ENCODE data around the gene LRRC34.

LRRC34 gene

GRCh38 chr3:169769287-169770181 is 43.2 kb downstream of the LRRC34 start, which contains the start of gene ACTRT3:
Gene ACTRT3, minus strand, starts transcription at chr3:169769561. Its CDS starts 41 bp downstream, at chr3:169769520.
- in situ Hi-C loops (cut with MboI; ENCODE audit: low sequenced_read_pairs) = no loop called here

GRCh38 chr3:169764882-169765612 is 47.7 kb downstream of the LRRC34 start, which contains the start of gene TERC:
Gene TERC, minus strand, starts transcription at chr3:169765060.
- in situ Hi-C loops (cut with MboI; ENCODE audit: low sequenced_read_pairs) = no loop called here

DNA sequence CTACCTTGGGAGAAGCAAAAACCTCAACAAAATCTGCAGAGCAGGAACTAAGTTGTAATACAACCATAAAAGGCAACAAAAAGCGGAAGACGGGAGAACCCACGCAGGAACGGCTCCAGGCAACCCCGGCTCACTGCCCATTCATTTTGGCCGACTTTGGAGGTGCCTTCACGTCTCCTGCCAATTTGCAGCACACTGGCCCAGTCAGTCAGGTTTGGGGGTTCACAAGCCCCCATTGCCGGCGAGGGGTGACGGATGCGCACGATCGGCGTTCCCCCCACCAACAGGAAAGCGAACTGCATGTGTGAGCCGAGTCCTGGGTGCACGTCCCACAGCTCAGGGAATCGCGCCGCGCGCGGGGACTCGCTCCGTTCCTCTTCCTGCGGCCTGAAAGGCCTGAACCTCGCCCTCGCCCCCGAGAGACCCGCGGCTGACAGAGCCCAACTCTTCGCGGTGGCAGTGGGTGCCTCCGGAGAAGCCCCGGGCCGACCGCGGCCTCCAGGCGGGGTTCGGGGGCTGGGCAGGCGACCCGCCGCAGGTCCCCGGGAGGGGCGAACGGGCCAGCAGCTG is 48.3 kb downstream of the LRRC34 start:
- in situ Hi-C loops (cut with MboI; ENCODE audit: low sequenced_read_pairs) = no loop called here

- in situ Hi-C loops (cut with MboI; ENCODE audit: low sequenced_read_pairs) = no loop called here
These were observed 52.2 kb downstream of the LRRC34 start for GRCh38 chr3:169760479-169760878.

DNA sequence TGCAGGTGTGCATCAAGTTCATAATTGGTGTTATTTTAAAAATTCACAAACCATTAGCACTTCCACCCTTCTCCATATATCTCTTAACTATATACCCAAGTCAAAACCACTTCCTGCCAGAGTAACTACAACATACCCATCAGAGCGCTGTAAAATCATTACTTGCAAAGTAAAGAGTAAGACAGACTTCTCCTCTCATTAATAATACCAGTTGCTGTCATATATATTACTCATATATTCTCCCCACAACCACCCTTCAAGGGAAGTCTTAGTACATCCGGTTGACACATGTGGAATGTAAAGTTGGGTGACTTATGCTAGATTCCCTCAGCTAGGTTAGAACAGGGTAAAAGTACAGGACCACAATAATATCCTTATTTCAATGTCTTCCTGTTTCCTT is 53.4 kb downstream of the LRRC34 start:
- in situ Hi-C loops (cut with MboI; ENCODE audit: low sequenced_read_pairs) = no loop called here

- in situ Hi-C loops (cut with MboI; ENCODE audit: low sequenced_read_pairs) = no loop called here
These were observed 54.2 kb downstream of the LRRC34 start for GRCh38 chr3:169758359-169758994.

- in situ Hi-C loops (cut with MboI; ENCODE audit: low sequenced_read_pairs) = no loop called here
These were observed 57.2 kb downstream of the LRRC34 start for GRCh38 chr3:169755488-169755887.

DNA sequence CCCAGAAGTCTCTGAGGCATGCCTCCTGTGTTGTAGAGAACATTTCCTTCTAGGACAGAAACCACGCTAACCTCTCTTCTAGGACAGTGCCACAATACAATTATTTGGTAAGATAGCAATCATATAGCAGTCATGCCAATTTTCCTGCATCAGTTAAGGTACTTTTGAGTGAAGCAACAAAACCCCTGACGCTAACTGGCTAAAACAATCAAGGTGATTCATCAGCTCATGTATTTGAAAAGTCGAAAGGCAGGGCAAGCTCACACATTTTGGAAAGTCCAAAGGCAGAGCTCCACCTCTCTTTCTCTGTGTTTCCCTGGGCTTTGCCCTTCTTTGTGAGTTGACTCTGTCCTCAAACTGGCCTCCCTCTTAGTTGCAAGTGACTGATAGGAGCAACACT is 58.0 kb downstream of the LRRC34 start:
- in situ Hi-C loops (cut with MboI; ENCODE audit: low sequenced_read_pairs) = no loop called here

- in situ Hi-C loops (cut with MboI; ENCODE audit: low sequenced_read_pairs) = no loop called here
These were observed 60.8 kb downstream of the LRRC34 start for GRCh38 chr3:169751875-169752274.

GRCh38 chr3:169750665-169751064 is 62.0 kb downstream of the LRRC34 start:
- in situ Hi-C loops (cut with MboI; ENCODE audit: low sequenced_read_pairs) = no loop called here

- in situ Hi-C loops (cut with MboI; ENCODE audit: low sequenced_read_pairs) = no loop called here
These were observed 64.0 kb downstream of the LRRC34 start for GRCh38 chr3:169748670-169749069.

- in situ Hi-C loops (cut with MboI; ENCODE audit: low sequenced_read_pairs) = no loop called here
These were observed 65.8 kb downstream of the LRRC34 start for GRCh38 chr3:169746924-169747323.

DNA sequence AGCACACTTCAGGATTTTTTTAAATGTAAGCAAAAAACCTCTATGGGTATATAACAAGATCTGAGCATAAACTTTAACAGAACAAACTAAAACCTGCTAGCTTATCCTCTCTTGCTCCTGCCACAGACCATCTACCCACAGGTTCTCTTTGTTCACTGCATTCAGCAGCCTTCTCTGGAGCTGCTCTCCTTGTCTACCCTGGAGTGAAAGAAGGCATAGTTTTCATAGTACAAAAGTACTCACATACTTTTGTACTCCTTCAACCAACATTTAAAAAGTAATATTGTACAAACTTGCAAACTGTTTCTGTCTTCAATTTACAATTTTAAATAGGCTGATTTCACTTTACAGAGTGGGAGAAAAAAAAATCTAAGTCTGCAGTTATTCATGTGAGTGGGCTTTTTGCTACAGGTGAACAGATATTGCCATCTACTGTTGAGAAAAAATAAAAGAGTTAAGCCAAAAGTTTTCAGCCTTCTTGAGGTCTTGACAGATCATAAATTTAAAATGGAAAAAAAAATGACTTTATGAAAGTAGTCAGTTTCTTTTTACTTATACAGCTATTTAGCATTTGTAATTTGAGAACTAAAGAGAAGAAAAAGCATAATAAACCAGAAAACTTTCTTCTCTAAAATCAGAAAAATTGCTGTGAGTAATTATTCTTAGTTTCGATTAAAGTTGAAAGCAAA is 68.2 kb downstream of the LRRC34 start:
- in situ Hi-C loops (cut with MboI; ENCODE audit: low sequenced_read_pairs) = no loop called here
